Esophagus muscularis mucosa (tissue), 4 donors: ENCODE data around the gene SGTA. TPM values are rescaled to one million over a fixed set of nuclear protein-coding genes. Genes with fewer than 3 reads are reported as not detected.

Experiments used
- DNase-seq: peaks from one replicate; pipeline ENCODE4 v3.0.0-alpha.2; 2017; ENCODE audit errors: extremely low spot score
- H3K27ac ChIP-seq, 4 donors: fragments of 200-600 bp; sonication (generic); replicated peaks in 1 of 4; 1 replicate in 3 of 4; 2 replicates in 1 of 4; pipeline ENCODE4 v1.5.1; 2016 to 2019; ENCODE audit warnings: mild to moderate bottlenecking in 1 of 4
- H3K27me3 ChIP-seq, 4 donors: fragments of 200-600 bp; sonication (generic); one replicate each; pipeline versions ENCODE4 v1.5.1 to v1.6.0; 2016 to 2019
- H3K36me3 ChIP-seq, 4 donors: fragments of 200-600 bp; sonication (generic); one replicate each; pipeline ENCODE4 v1.5.1; 2016 to 2019
- H3K4me1 ChIP-seq, 4 donors: fragments of 200-600 bp; sonication (generic); one replicate each; pipeline ENCODE4 v1.5.1; 2016 to 2019
- H3K4me3 ChIP-seq, 4 donors: fragments of 200-600 bp; sonication (generic); 1 replicate in 2 of 4; 2 replicates in 2 of 4; pipeline ENCODE4 v1.5.1; 2016 to 2019; ENCODE audit warnings: mild to moderate bottlenecking in 4 of 4, moderate library complexity in 1 of 4
- H3K9me3 ChIP-seq, 4 donors: fragments of 200-600 bp; sonication (generic); 1 replicate in 3 of 4; 2 replicates in 1 of 4; pipeline ENCODE4 v1.5.1; 2016 to 2019
- EP300 ChIP-seq: sonication (generic); formaldehyde crosslinking; IDR thresholded peaks from one replicate; pipeline ENCODE4 v1.6.1; 2017; ENCODE audit warnings: antibody characterized with exemption
- POLR2A ChIP-seq: fragments of 450-650 bp; IDR thresholded peaks from one replicate; pipeline ENCODE4 v1.6.1; 2017; ENCODE audit warnings: antibody characterized with exemption, moderate library complexity, mild to moderate bottlenecking, low read depth
- POLR2AphosphoS5 ChIP-seq, 2 donors: sonication (generic); formaldehyde crosslinking; IDR thresholded peaks; one replicate each; pipeline ENCODE4 v1.6.1; 2017; ENCODE audit warnings: antibody characterized with exemption in 2 of 2
- WGBS: methylation state at CpG from one replicate; pipeline ENCODE4 v1.1.5; 2018; 5-methylcytosine and 5-hydroxymethylcytosine counted together
- intact Hi-C: fragments of 100-400 bp; cut with DNase I; formaldehyde crosslinking; loops from one replicate; pipeline ENCODE4 v1.15.1; 2023
- total RNA-seq, 4 donors: library from RNA; depleted of rRNA; stranded (reverse); fragments of >200 nt; gene quantifications; one replicate each; pipeline versions ENCODE4 v1.1.0 to v1.2.1, GENCODE V29; 2016
- TF ChIP-seq, protein P1 (sequence below), 3 experiments: fragments of 200-600 bp in 2 of 3; fragments of 450-650 bp in 1 of 3; sonication (generic) in 2 of 3; IDR thresholded peaks; one replicate each; pipeline ENCODE4 v1.5.1; 2017 to 2019; ENCODE audit warnings: antibody characterized with exemption in 3 of 3, mild to moderate bottlenecking in 2 of 3, moderate library complexity in 1 of 3

SGTA gene
- total RNA-seq, 4 donors from 2014 or later, result 53.6 to 71.2 (median 59.2) TPM

GRCh38 chr19:2743099-2743498 lies 40.0 kb downstream of the SGTA start:
- Histone ChIP-seq H3K36me3 (no peaks in the 10 kb centered on the region), H3K27me3 (peaks cover 0 to 15% (median 0%) of the 10 kb centered on the region in 4 donors), H3K27ac (no peak overlapping the region), H3K4me1 (peaks cover 11 to 19% (median 15%) of the 10 kb centered on the region in 4 donors), H3K9me3 (no peaks in the 10 kb centered on the region), H3K4me3 (no peak overlapping the region)
- TF ChIP-seq, protein P1, sequence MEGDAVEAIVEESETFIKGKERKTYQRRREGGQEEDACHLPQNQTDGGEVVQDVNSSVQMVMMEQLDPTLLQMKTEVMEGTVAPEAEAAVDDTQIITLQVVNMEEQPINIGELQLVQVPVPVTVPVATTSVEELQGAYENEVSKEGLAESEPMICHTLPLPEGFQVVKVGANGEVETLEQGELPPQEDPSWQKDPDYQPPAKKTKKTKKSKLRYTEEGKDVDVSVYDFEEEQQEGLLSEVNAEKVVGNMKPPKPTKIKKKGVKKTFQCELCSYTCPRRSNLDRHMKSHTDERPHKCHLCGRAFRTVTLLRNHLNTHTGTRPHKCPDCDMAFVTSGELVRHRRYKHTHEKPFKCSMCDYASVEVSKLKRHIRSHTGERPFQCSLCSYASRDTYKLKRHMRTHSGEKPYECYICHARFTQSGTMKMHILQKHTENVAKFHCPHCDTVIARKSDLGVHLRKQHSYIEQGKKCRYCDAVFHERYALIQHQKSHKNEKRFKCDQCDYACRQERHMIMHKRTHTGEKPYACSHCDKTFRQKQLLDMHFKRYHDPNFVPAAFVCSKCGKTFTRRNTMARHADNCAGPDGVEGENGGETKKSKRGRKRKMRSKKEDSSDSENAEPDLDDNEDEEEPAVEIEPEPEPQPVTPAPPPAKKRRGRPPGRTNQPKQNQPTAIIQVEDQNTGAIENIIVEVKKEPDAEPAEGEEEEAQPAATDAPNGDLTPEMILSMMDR (IDR thresholded peaks at IDR 0.05), result no peak
- TF ChIP-seq EP300 (no peak), POLR2A (no peak), POLR2AphosphoS5 (IDR thresholded peaks at IDR 0.05) (no peak)
- DNase-seq, result no peak
- 75% methylated on average over 8 of the region's 8 CpGs for WGBS
- intact Hi-C loops, result no loop called here

DNA sequence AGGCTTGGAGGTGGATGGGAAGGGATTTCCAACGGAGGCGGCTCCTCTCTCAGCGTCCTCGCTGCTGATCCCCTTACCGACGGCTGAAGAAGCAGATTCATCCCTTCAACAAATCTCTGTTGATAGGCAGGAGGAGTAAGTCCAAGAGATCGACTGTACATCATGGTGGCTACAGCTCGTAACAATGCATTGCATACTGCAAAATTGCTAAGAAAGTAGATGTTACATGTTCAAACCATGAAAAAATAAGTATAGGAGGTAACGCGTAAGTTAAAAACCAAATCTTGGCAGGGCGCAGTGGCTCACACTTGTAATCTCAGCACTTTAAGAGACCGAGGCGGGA lies 42.8 kb downstream of the SGTA start:
- H3K27me3 ChIP-seq, result peaks cover 0 to 15% (median 0%) of the 10 kb centered on the region in 4 donors
- intact Hi-C loops, result no loop called here
- H3K27ac ChIP-seq, result no peak overlapping the region
- WGBS, result 46% methylated on average over 13 of the region's 13 CpGs
- H3K9me3 ChIP-seq, result no peaks in the 10 kb centered on the region
- H3K36me3 ChIP-seq, result peaks cover 0 to 19% (median 18%) of the 10 kb centered on the region in 4 donors
- H3K4me1 ChIP-seq, result peaks cover 11 to 24% (median 17%) of the 10 kb centered on the region in 4 donors
- H3K4me3 ChIP-seq, result peak overlapping the region in 3 of 4 donors; percentile 85 to 99 (median 98)
- no peak for TF ChIP-seq EP300
- TF ChIP-seq POLR2A, result no peak
- TF ChIP-seq, protein P1 (IDR thresholded peaks at IDR 0.05), result no peak
- TF ChIP-seq POLR2AphosphoS5 (IDR thresholded peaks at IDR 0.05), result no peak
- no peak for DNase-seq

DNA sequence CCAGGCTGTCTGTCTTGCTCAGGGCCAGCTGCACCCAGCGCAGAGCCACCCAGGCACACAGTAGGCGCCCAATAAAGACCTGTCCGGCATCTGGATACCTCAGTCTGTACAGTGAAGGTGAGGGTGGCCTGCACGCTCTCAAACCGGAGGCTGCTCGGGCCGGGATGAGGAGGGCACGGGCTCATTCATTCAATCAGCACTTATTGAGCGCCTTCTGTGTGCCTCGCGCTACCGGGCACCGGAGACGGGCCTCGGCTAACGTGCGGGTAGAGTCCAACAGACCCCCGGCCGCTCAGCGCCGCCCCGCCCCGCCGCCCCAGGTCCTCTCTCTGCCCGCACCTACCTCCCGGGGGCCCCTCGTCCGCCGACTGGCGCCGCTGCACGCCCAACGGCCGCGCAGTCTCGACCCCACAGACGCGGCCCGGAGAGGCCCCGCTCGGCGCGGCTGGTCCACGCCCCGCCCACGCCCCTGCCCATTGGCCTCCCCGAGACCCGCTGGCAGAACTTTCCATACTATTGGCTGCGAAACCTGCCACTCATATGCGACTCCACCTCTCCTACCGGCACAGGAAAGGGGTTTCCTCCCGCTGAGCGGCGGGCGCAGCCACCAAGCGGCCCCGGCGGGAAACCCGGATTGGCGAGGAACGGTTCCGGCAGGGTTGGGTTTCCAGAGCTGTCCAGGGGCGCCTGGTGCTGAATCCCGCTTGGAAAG lies 43.3 kb downstream of the SGTA start, which contains the start of gene SLC39A3:
Gene SLC39A3, minus strand, starts transcription at position 416 of the 712 bp plus-strand sequence. CDS start 2,760 bp downstream, outside the sequence.
- 0% methylated on average over 21 of the region's 64 CpGs for WGBS
- intact Hi-C loops, result no loop called here
- TF ChIP-seq EP300, result no peak
- TF ChIP-seq POLR2AphosphoS5 (IDR thresholded peaks at IDR 0.05), result peak; percentile 57 to 93
- TF ChIP-seq, protein P1 (IDR thresholded peaks at IDR 0.05), result peak in 2 of 3 experiments; percentile 37 to 52

DNA sequence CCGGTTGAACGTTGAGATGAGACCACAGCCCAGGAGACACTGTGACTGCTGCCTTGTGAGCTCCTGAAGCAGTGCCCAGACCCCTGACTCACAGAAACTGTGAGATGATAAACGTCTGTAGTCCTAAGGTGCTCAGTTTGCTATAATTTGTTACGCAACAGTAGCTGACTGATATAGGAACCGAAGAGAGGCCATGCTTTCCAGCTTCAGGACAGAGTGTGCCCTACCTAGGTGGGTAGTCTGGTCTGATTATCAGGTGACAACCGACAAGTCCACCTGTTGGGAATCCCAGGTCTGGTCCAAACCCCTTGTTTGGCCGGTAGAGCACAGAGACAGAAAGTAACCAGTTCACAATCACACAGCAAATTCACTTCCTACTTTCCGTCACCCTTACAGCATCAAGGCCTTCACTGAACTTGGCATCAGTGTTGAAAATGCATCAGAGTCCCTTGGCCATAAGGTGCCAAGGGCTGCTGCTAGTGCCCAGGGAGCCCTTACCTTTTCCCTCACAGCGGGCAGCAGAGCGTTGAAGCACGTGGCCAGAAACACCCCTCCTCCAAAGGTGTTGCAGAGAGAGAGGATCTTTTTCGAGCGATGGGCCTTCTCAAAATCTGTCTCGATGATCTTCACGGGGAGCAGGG lies 46.4 kb downstream of the SGTA start:
- H3K36me3 ChIP-seq, result peaks cover 0 to 56% (median 48%) of the 10 kb centered on the region in 4 donors
- intact Hi-C loops, result no loop called here

More for the DNA sequence above, 43.3 kb downstream of the SGTA start, which contains the start of gene SLC39A3:
- peaks cover 0 to 25% (median 23%) of the 10 kb centered on the region in 4 donors for H3K36me3 ChIP-seq
- peak within 1 kb of the TSS; percentile 82 to 99 (median 92) for H3K4me3 ChIP-seq
- H3K9me3 ChIP-seq, result no peaks in the 10 kb centered on the region
- peaks cover 11 to 24% (median 17%) of the 10 kb centered on the region in 4 donors for H3K4me1 ChIP-seq
- peak; percentile 99 for DNase-seq
- H3K27me3 ChIP-seq, result peaks cover 0 to 15% (median 0%) of the 10 kb centered on the region in 4 donors
- H3K27ac ChIP-seq, result peak within 1 kb of the TSS; percentile 72 to 81 (median 74)

More for the DNA sequence above, 46.4 kb downstream of the SGTA start:
- no peak for TF ChIP-seq POLR2AphosphoS5 (IDR thresholded peaks at IDR 0.05)
- TF ChIP-seq EP300, result no peak
- TF ChIP-seq POLR2A, result no peak
- TF ChIP-seq, protein P1 (IDR thresholded peaks at IDR 0.05), result no peak
- H3K9me3 ChIP-seq, result no peaks in the 10 kb centered on the region
- DNase-seq, result no peak
- 94% methylated on average over 15 of the region's 15 CpGs for WGBS
- no peak overlapping the region for H3K27ac ChIP-seq
- H3K4me3 ChIP-seq, result no peak overlapping the region
- H3K27me3 ChIP-seq, result peaks cover 0 to 11% (median 0%) of the 10 kb centered on the region in 4 donors
- H3K4me1 ChIP-seq, result peaks cover 11 to 24% (median 17%) of the 10 kb centered on the region in 4 donors
